Lung (tissue), 12 donors: ENCODE data around the gene ANKRD62. TPM values are rescaled to one million over a fixed set of nuclear protein-coding genes. Genes with fewer than 3 reads are reported as not detected.
A peak's percentile ranks its signal among the peaks of the same experiment; 100 is the strongest.
"Not testable (repeated sequence)": the region's sequence is repeated elsewhere in the genome, so short reads cannot be mapped to it uniquely, and the experiment has no call there.

Experiments
- ATAC-seq: fragments of 200-7000 bp; cut with Tn5 transposase; one replicate; pipeline ENCODE4 v1.9.1; 2020; ENCODE audit warnings: moderate number of reproducible peaks; ENCODE audit not compliant: insufficient read depth, low FRiP score
- DNase-seq, 3 donors: peaks; one replicate each; pipeline ENCODE4 v3.0.0-alpha.2; 2013 to 2017
- H3K27ac ChIP-seq, 2 donors: one replicate each; pipeline ENCODE4 v1.5.1; 2013; ENCODE audit warnings: mild to moderate bottlenecking in 2 of 2, moderate library complexity in 2 of 2, control low read depth in 1 of 2, inconsistent platforms in 1 of 2, low read depth in 1 of 2, low read length in 1 of 2
- H3K27me3 ChIP-seq, 3 donors: one replicate each; pipeline ENCODE4 v1.5.1; 2013; ENCODE audit warnings: low read length in 2 of 3; ENCODE audit not compliant: control insufficient read depth in 3 of 3, insufficient read depth in 3 of 3
- H3K36me3 ChIP-seq, 4 donors: one replicate each; pipeline ENCODE4 v1.5.1; 2013; ENCODE audit warnings: low read length in 4 of 4, mild to moderate bottlenecking in 1 of 4, moderate library complexity in 1 of 4; ENCODE audit not compliant: control insufficient read depth in 4 of 4, insufficient read depth in 4 of 4
- H3K4me1 ChIP-seq, 5 donors: one replicate each; pipeline ENCODE4 v1.5.1; 2013; ENCODE audit warnings: low read length in 5 of 5, mild to moderate bottlenecking in 2 of 5, moderate library complexity in 1 of 5; ENCODE audit not compliant: control insufficient read depth in 5 of 5, insufficient read depth in 5 of 5
- H3K4me3 ChIP-seq: one replicate; pipeline ENCODE4 v1.5.1; 2013; ENCODE audit warnings: mild to moderate bottlenecking, control low read depth, moderate library complexity
- H3K9ac ChIP-seq, 2 donors: one replicate each; pipeline ENCODE4 v1.5.1; 2013; ENCODE audit warnings: low read length in 2 of 2, control low read depth in 1 of 2; ENCODE audit not compliant: insufficient read depth in 1 of 2
- H3K9me3 ChIP-seq, 4 donors: one replicate each; pipeline ENCODE4 v1.5.1; 2013; ENCODE audit warnings: low read length in 3 of 4, mild to moderate bottlenecking in 1 of 4, moderate library complexity in 1 of 4; ENCODE audit not compliant: control insufficient read depth in 4 of 4, insufficient read depth in 3 of 4
- CTCF ChIP-seq: IDR thresholded peaks from 2 replicates; pipeline ENCODE4 v1.5.1; 2012; ENCODE audit warnings: mild to moderate bottlenecking; ENCODE audit errors: control extremely low read depth, extremely low read depth
- WGBS, 2 donors: extraction: QIAGEN DNeasy Blood & Tissue Kit; methylation state at CpG; one replicate each; pipeline ENCODE4 v1.1.7; 2013; 5-methylcytosine and 5-hydroxymethylcytosine counted together
- polyA plus RNA-seq, 2 donors: library from polyadenylated mRNA; stranded (reverse); fragments of 200-250 nt; gene quantifications; one replicate each; pipeline ENCODE4 v1.2.1, GENCODE V29; 2013
- total RNA-seq, 2 donors: library from RNA; depleted of rRNA in 1 of 2; stranded (reverse); fragments of >200 nt in 1 of 2; gene quantifications; one replicate each; pipeline ENCODE4 v1.2.1, GENCODE V29; 2014 to 2021
- donor health status: control.
- donor health status: control.
- donor health status: Bipolar disorder and iron deficiency.
- donor health status: healthy.
- donor health status: DM: yes; HTN: yes; CAD: no.

Gene ANKRD62
- total and polyA plus RNA-seq, 4 donors: 0.06 to 0.12 (median 0.09) TPM; not detected in 1

GRCh38 chr18:12072996-12073395, 20.6 kb upstream of the ANKRD62 start:
- no peak for TF ChIP-seq CTCF
- no peak overlapping the region for H3K9ac ChIP-seq
- DNase-seq: no peak
- no peaks in the 10 kb centered on the region for H3K9me3 ChIP-seq
- H3K4me1 ChIP-seq: peaks cover 0 to 2% (median 0%) of the 10 kb centered on the region in 5 donors
- H3K36me3 ChIP-seq: no peaks in the 10 kb centered on the region
- no peaks in the 10 kb centered on the region for H3K27me3 ChIP-seq
- no peak for ATAC-seq
- WGBS, 2 donors: 33 to 51% methylated on average over 1 of the region's 1 CpG
- no peak overlapping the region for H3K4me3 ChIP-seq
- no peak overlapping the region for H3K27ac ChIP-seq

- ATAC-seq: no peak
These were observed 18.9 kb upstream of the ANKRD62 start for GRCh38 chr18:12074736-12075135.

GRCh38 chr18:12076424-12077140, 17.1 kb upstream of the ANKRD62 start:
- no peak for TF ChIP-seq CTCF
- DNase-seq (peak in 2 of 3 donors; percentile 21 to 54), ATAC-seq (peak; percentile 92)
- H3K4me1 ChIP-seq: peaks cover 0 to 7% (median 0%) of the 10 kb centered on the region in 5 donors
- no peaks in the 10 kb centered on the region for H3K36me3 ChIP-seq
- no peak overlapping the region for H3K9ac ChIP-seq
- no peaks in the 10 kb centered on the region for H3K9me3 ChIP-seq
- peak overlapping the region in 1 of 2 donors; percentile 4 for H3K27ac ChIP-seq
- WGBS, 2 donors: 21 to 48% methylated on average over 50 to 59 of the region's 59 CpGs
- H3K4me3 ChIP-seq: no peak overlapping the region
- H3K27me3 ChIP-seq: no peaks in the 10 kb centered on the region

More at GRCh38 chr18:12074736-12075135, 18.9 kb upstream of the ANKRD62 start:
- H3K4me1 ChIP-seq: peaks cover 0 to 4% (median 0%) of the 10 kb centered on the region in 5 donors
- no peaks in the 10 kb centered on the region for H3K27me3 ChIP-seq
- H3K36me3 ChIP-seq: no peaks in the 10 kb centered on the region
- no peak overlapping the region for H3K4me3 ChIP-seq
- no peak for TF ChIP-seq CTCF
- H3K9me3 ChIP-seq: no peaks in the 10 kb centered on the region
- no peak overlapping the region for H3K9ac ChIP-seq
- H3K27ac ChIP-seq: no peak overlapping the region
- peak in 1 of 3 donors; percentile 49 for DNase-seq
- WGBS, 2 donors: 93% methylated on average over 3 of the region's 3 CpGs

GRCh38 chr18:12077994-12078393, 15.6 kb upstream of the ANKRD62 start:
- ATAC-seq, H3K27me3 ChIP-seq, H3K9ac ChIP-seq, DNase-seq, H3K4me3 ChIP-seq, H3K9me3 ChIP-seq, H3K36me3 ChIP-seq, H3K27ac ChIP-seq, H3K4me1 ChIP-seq: not testable (repeated sequence)
- 17 to 75% methylated on average over 1 to 2 of the region's 4 CpGs for WGBS, 2 donors
